WTC11 (cell line): ENCODE results near the gene SLC31A1. TPM values are rescaled to one million over a fixed set of nuclear protein-coding genes. Genes with fewer than 3 reads are reported as not detected.

Experiments
- ATAC-seq: fragments of 200-7000 bp; cut with Tn5 transposase; 2 replicates; pipeline ENCODE4 v1.10.0; 2021; ENCODE audit warnings: mild to moderate bottlenecking, moderate library complexity
- CTCF ChIA-PET: fragments of 300-600 bp; sonication (Branson Sonifier 250); formaldehyde crosslinking; loops from one replicate; lab custom pipeline; 2021; ENCODE audit warnings: antibody characterized with exemption; lab: Charles Lee
- POLR2A ChIA-PET: fragments of 350-600 bp; sonication (Branson Sonifier 250); formaldehyde crosslinking; loops from one replicate; lab custom pipeline; 2021; ENCODE audit warnings: antibody characterized with exemption; lab: Charles Lee
- DNase-seq: peaks from one replicate; pipeline ENCODE4 v3.0.0; 2021; ENCODE audit warnings: low spot score
- H3K27ac Mint-ChIP-seq: 2 replicates; pipeline ENCODE4 v1.8.0; 2021; ENCODE audit warnings: mixed read lengths
- H3K27me3 Mint-ChIP-seq: 2 replicates; pipeline ENCODE4 v1.8.0; 2021; ENCODE audit warnings: low read depth, mild to moderate bottlenecking, moderate library complexity, mixed read lengths
- H3K36me3 Mint-ChIP-seq: 2 replicates; pipeline ENCODE4 v1.8.0; 2021; ENCODE audit warnings: mixed read lengths
- H3K4me1 Mint-ChIP-seq: 2 replicates; pipeline ENCODE4 v1.8.0; 2022; ENCODE audit warnings: mixed read lengths
- H3K4me3 Mint-ChIP-seq: 2 replicates; pipeline ENCODE4 v1.8.0; 2021; ENCODE audit warnings: mild to moderate bottlenecking, moderate library complexity, mixed read lengths
- H3K9me3 Mint-ChIP-seq: 2 replicates; pipeline ENCODE4 v1.8.0; 2021; ENCODE audit warnings: mixed read lengths
- E2F4 ChIP-seq: sonication (generic); formaldehyde crosslinking; IDR thresholded peaks from 2 replicates; pipeline ENCODE4 v1.8.1; 2022; ENCODE audit warnings: low read depth, mild to moderate bottlenecking, moderate library complexity, missing genetic modification reagents, borderline replicate concordance
- E2F5 ChIP-seq: sonication (generic); formaldehyde crosslinking; IDR thresholded peaks from 2 replicates; pipeline ENCODE4 v1.8.1; 2022; ENCODE audit warnings: mild to moderate bottlenecking, moderate library complexity, missing genetic modification reagents
- IRF2 ChIP-seq: sonication (generic); formaldehyde crosslinking; IDR thresholded peaks from 2 replicates; pipeline ENCODE4 v1.8.0; 2022; ENCODE audit warnings: low read depth, missing genetic modification reagents, borderline replicate concordance
- JUN ChIP-seq: sonication (generic); formaldehyde crosslinking; IDR thresholded peaks from 2 replicates; pipeline ENCODE4 v1.8.0; 2023; ENCODE audit warnings: mild to moderate bottlenecking, missing genetic modification reagents
- NFATC4 ChIP-seq: fragments of 250-450 bp; sonication (Bioruptor Pico); IDR thresholded peaks from 2 replicates; pipeline ENCODE4 v1.9.0; 2021; ENCODE audit warnings: mild to moderate bottlenecking
- NR3C1 ChIP-seq: sonication (generic); formaldehyde crosslinking; conservative IDR thresholded peaks from 2 replicates; pipeline ENCODE4 v1.8.1; 2023; ENCODE audit warnings: low read depth, mild to moderate bottlenecking, missing genetic modification reagents
- SOX15 ChIP-seq: fragments of 250-450 bp; sonication (Bioruptor Pico); IDR thresholded peaks from 2 replicates; pipeline ENCODE4 v1.9.0; 2021; ENCODE audit warnings: mild to moderate bottlenecking
- ZMAT4 ChIP-seq: fragments of 250-450 bp; sonication (Bioruptor Pico); IDR thresholded peaks from 2 replicates; pipeline ENCODE4 v1.9.0; 2021; ENCODE audit warnings: mild to moderate bottlenecking
- ZNF263 ChIP-seq: sonication (generic); formaldehyde crosslinking; IDR thresholded peaks from 2 replicates; pipeline ENCODE4 v1.8.1; 2022; ENCODE audit warnings: low read depth, mild to moderate bottlenecking, moderate library complexity, missing genetic modification reagents
- ZNF281 ChIP-seq: sonication (generic); formaldehyde crosslinking; IDR thresholded peaks from 2 replicates; pipeline ENCODE4 v1.8.0; 2023; ENCODE audit warnings: mild to moderate bottlenecking, missing genetic modification reagents
- ZNF416 ChIP-seq: fragments of 250-450 bp; sonication (Bioruptor Pico); IDR thresholded peaks from 2 replicates; pipeline ENCODE4 v1.9.0; 2021; ENCODE audit warnings: mild to moderate bottlenecking, inconsistent platforms
- total RNA-seq: library from RNA; stranded (reverse); gene quantifications from 3 replicates; pipeline ENCODE4 v1.2.3, GENCODE V29; 2021
- TF ChIP-seq, protein P1 (sequence below): sonication (generic); formaldehyde crosslinking; IDR thresholded peaks from 2 replicates; pipeline ENCODE4 v1.8.1; 2023; ENCODE audit warnings: mild to moderate bottlenecking, missing genetic modification reagents
- TF ChIP-seq, protein P2 (sequence below): sonication (generic); formaldehyde crosslinking; IDR thresholded peaks from 2 replicates; pipeline ENCODE4 v1.8.1; 2022; ENCODE audit warnings: mild to moderate bottlenecking, missing genetic modification reagents, moderate library complexity, borderline replicate concordance
- TF ChIP-seq, protein P3 (sequence below): sonication (generic); formaldehyde crosslinking; conservative IDR thresholded peaks from 2 replicates; pipeline ENCODE4 v1.8.1; 2023; ENCODE audit warnings: mild to moderate bottlenecking, low read depth, missing genetic modification reagents, moderate library complexity
- TF ChIP-seq, protein P4 (sequence below): fragments of 250-450 bp; sonication (Bioruptor Pico); IDR thresholded peaks from 2 replicates; pipeline ENCODE4 v2.1.2; 2022; ENCODE audit warnings: mild to moderate bottlenecking, moderate library complexity
- TF ChIP-seq, protein P5 (sequence below): sonication (generic); formaldehyde crosslinking; IDR thresholded peaks from 2 replicates; pipeline ENCODE4 v1.8.1; 2023; ENCODE audit warnings: mild to moderate bottlenecking, moderate library complexity, missing genetic modification reagents

Gene SLC31A1
- total RNA-seq, 1 experiment from 2014 or later: 43.9 TPM

- H3K27ac Mint-ChIP-seq: no peak overlapping the region
- ATAC-seq: no peak
- POLR2A ChIA-PET: no interaction called here
- TF ChIP-seq IRF2 (CRISPR knock-in tag) (no peak), JUN (no peak), ZNF416 (CRISPR knock-in tag) (no peak), NR3C1 (no peak), NFATC4 (no peak), SOX15 (CRISPR knock-in tag) (no peak), ZNF281 (CRISPR knock-in tag) (no peak), ZNF263 (no peak), ZMAT4 (CRISPR knock-in tag) (no peak)
- TF ChIP-seq, protein P1, sequence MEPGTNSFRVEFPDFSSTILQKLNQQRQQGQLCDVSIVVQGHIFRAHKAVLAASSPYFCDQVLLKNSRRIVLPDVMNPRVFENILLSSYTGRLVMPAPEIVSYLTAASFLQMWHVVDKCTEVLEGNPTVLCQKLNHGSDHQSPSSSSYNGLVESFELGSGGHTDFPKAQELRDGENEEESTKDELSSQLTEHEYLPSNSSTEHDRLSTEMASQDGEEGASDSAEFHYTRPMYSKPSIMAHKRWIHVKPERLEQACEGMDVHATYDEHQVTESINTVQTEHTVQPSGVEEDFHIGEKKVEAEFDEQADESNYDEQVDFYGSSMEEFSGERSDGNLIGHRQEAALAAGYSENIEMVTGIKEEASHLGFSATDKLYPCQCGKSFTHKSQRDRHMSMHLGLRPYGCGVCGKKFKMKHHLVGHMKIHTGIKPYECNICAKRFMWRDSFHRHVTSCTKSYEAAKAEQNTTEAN (CRISPR knock-in tag): no peak
- TF ChIP-seq, protein P2, sequence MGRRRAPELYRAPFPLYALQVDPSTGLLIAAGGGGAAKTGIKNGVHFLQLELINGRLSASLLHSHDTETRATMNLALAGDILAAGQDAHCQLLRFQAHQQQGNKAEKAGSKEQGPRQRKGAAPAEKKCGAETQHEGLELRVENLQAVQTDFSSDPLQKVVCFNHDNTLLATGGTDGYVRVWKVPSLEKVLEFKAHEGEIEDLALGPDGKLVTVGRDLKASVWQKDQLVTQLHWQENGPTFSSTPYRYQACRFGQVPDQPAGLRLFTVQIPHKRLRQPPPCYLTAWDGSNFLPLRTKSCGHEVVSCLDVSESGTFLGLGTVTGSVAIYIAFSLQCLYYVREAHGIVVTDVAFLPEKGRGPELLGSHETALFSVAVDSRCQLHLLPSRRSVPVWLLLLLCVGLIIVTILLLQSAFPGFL (CRISPR knock-in tag): no peak
- H3K27me3 Mint-ChIP-seq: no peaks in the 10 kb centered on the region
- H3K4me1 Mint-ChIP-seq: 0 out of 2 replicates have a peak, but pooled peaks cover 3% of the 10 kb centered on the region
- no peak for DNase-seq
- no peaks in the 10 kb centered on the region for H3K36me3 Mint-ChIP-seq
- no peaks in the 10 kb centered on the region for H3K9me3 Mint-ChIP-seq
- no peak overlapping the region for H3K4me3 Mint-ChIP-seq
- CTCF ChIA-PET: interaction anchor here (0.8 to 1.3 kb wide), 4 partner anchors 14 to 348 kb away, joined by 3 to 4 read pairs (median 3); partner anchors contain the start of gene ALAD
Measured at GRCh38 chr9:113310538-113310937, 89.2 kb downstream of the SLC31A1 start.

- ATAC-seq: no peak
- Mint-ChIP-seq H3K36me3 (no peaks in the 10 kb centered on the region), H3K27ac (no peak overlapping the region), H3K27me3 (no peaks in the 10 kb centered on the region), H3K4me1 (0 out of 2 replicates have a peak, but pooled peaks cover 3% of the 10 kb centered on the region), H3K9me3 (no peaks in the 10 kb centered on the region), H3K4me3 (no peak overlapping the region)
- CTCF ChIA-PET: interaction anchor here (1.1 to 1.4 kb wide), 2 partner anchors 28 to 37 kb away, joined by 3 read pairs; partner anchors contain the start of genes CDC26 and WDR31
- DNase-seq: no peak
- POLR2A ChIA-PET: no interaction called here
- TF ChIP-seq E2F4 (CRISPR knock-in tag): no peak
- TF ChIP-seq, protein P3, sequence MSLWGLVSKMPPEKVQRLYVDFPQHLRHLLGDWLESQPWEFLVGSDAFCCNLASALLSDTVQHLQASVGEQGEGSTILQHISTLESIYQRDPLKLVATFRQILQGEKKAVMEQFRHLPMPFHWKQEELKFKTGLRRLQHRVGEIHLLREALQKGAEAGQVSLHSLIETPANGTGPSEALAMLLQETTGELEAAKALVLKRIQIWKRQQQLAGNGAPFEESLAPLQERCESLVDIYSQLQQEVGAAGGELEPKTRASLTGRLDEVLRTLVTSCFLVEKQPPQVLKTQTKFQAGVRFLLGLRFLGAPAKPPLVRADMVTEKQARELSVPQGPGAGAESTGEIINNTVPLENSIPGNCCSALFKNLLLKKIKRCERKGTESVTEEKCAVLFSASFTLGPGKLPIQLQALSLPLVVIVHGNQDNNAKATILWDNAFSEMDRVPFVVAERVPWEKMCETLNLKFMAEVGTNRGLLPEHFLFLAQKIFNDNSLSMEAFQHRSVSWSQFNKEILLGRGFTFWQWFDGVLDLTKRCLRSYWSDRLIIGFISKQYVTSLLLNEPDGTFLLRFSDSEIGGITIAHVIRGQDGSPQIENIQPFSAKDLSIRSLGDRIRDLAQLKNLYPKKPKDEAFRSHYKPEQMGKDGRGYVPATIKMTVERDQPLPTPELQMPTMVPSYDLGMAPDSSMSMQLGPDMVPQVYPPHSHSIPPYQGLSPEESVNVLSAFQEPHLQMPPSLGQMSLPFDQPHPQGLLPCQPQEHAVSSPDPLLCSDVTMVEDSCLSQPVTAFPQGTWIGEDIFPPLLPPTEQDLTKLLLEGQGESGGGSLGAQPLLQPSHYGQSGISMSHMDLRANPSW (CRISPR knock-in tag): no peak
- TF ChIP-seq, protein P4, sequence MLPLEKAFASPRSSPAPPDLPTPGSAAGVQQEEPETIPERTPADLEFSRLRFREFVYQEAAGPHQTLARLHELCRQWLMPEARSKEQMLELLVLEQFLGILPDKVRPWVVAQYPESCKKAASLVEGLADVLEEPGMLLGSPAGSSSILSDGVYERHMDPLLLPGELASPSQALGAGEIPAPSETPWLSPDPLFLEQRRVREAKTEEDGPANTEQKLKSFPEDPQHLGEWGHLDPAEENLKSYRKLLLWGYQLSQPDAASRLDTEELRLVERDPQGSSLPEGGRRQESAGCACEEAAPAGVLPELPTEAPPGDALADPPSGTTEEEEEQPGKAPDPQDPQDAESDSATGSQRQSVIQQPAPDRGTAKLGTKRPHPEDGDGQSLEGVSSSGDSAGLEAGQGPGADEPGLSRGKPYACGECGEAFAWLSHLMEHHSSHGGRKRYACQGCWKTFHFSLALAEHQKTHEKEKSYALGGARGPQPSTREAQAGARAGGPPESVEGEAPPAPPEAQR (CRISPR knock-in tag): no peak
- TF ChIP-seq E2F5 (CRISPR knock-in tag): no peak
- TF ChIP-seq, protein P5, sequence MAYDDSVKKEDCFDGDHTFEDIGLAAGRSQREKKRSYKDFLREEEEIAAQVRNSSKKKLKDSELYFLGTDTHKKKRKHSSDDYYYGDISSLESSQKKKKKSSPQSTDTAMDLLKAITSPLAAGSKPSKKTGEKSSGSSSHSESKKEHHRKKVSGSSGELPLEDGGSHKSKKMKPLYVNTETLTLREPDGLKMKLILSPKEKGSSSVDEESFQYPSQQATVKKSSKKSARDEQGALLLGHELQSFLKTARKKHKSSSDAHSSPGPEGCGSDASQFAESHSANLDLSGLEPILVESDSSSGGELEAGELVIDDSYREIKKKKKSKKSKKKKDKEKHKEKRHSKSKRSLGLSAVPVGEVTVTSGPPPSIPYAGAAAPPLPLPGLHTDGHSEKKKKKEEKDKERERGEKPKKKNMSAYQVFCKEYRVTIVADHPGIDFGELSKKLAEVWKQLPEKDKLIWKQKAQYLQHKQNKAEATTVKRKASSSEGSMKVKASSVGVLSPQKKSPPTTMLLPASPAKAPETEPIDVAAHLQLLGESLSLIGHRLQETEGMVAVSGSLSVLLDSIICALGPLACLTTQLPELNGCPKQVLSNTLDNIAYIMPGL: no peak
Measured at GRCh38 chr9:113311961-113312360, 90.6 kb downstream of the SLC31A1 start.
